Upper lobe of right lung (tissue), 1 donor: Measurements from ENCODE around the gene GLT6D1. TPM values are rescaled to one million over a fixed set of nuclear protein-coding genes. Genes with fewer than 3 reads are reported as not detected.

Source experiments
- ATAC-seq: fragments of 200-7000 bp; cut with Tn5 transposase; one replicate; pipeline ENCODE4 v1.9.1; 2020; ENCODE audit warnings: mild to moderate bottlenecking, moderate library complexity
- DNase-seq: peaks from one replicate; pipeline ENCODE4 v3.0.0-alpha.2; 2020
- H3K27ac ChIP-seq: fragments of 200-600 bp; one replicate; pipeline ENCODE4 v1.8.0; 2022
- H3K27me3 ChIP-seq: fragments of 200-600 bp; one replicate; pipeline ENCODE4 v1.8.0; 2022; ENCODE audit warnings: mild to moderate bottlenecking
- H3K36me3 ChIP-seq: fragments of 200-600 bp; one replicate; pipeline ENCODE4 v1.8.0; 2022
- H3K4me1 ChIP-seq: fragments of 200-600 bp; one replicate; pipeline ENCODE4 v1.8.0; 2022
- H3K4me3 ChIP-seq: fragments of 200-600 bp; one replicate; pipeline ENCODE4 v1.8.0; 2022; ENCODE audit warnings: mild to moderate bottlenecking
- H3K9me3 ChIP-seq: fragments of 200-600 bp; one replicate; pipeline ENCODE4 v1.8.0; 2022
- CTCF ChIP-seq: fragments of 200-600 bp; IDR thresholded peaks from one replicate; pipeline ENCODE4 v1.8.0; 2022; ENCODE audit warnings: antibody characterized with exemption
- intact Hi-C: fragments of 100-400 bp; cut with DNase I; formaldehyde crosslinking; loops from one replicate; pipeline ENCODE4 v1.11.0; 2022
- total RNA-seq: library from RNA; stranded (reverse); fragmentation: NEBNext Ultra II Directional; extraction: Animal tissue kit (Norgen Biotek cat#: 25700); gene quantifications from one replicate; pipeline ENCODE4 v1.2.1, GENCODE V29; 2021
- donor health status: DM: no; HTN: yes; CAD: no; lungs with severe emphysema.

The GLT6D1 gene
- total RNA-seq, 1 donor from 2014 or later = not detected

- peaks cover 13% of the 10 kb centered on the region for H3K27me3 ChIP-seq
- intact Hi-C loops = no loop called here
- H3K4me1 ChIP-seq = no peaks in the 10 kb centered on the region
- DNase-seq (no peak), ATAC-seq (no peak)
- no peaks in the 10 kb centered on the region for H3K36me3 ChIP-seq
- H3K27ac ChIP-seq = no peak overlapping the region
- no peaks in the 10 kb centered on the region for H3K9me3 ChIP-seq
- TF ChIP-seq CTCF = no peak
- no peak overlapping the region for H3K4me3 ChIP-seq
Measured at GRCh38 chr9:135632841-135633240, 6.5 kb downstream of the GLT6D1 start.

DNA sequence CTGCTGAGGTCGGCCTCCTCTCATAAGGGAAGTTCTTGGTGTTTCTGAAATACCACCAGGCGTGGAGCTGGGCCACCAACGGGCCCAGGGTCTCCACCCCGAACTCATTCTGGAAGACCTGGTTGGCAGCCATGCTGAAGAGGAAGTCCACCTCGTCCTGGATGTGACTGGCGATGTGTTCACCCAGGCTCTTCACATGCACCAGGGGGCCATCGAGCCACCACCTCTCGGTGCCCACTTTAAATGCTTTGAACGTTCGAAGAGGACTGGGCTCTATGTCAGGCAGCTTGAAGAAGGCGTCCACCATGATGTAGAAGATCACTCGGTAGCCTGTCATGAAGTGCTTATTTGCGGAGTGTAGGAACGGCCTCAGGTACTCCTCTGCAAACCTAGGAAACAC is 15.1 kb downstream of the GLT6D1 start:
- no peak for DNase-seq
- H3K4me3 ChIP-seq = no peak overlapping the region
- intact Hi-C loops = no loop called here
- TF ChIP-seq CTCF = no peak
- no peaks in the 10 kb centered on the region for H3K36me3 ChIP-seq
- no peaks in the 10 kb centered on the region for H3K4me1 ChIP-seq
- no peak for ATAC-seq
- no peak overlapping the region for H3K27ac ChIP-seq
- H3K27me3 ChIP-seq = peaks cover 25% of the 10 kb centered on the region
- no peaks in the 10 kb centered on the region for H3K9me3 ChIP-seq

GRCh38 chr9:135622415-135623020 is 16.8 kb downstream of the GLT6D1 start:
- TF ChIP-seq CTCF = no peak
- no peaks in the 10 kb centered on the region for H3K4me1 ChIP-seq
- intact Hi-C loops = no loop called here
- no peak for ATAC-seq
- H3K9me3 ChIP-seq = no peaks in the 10 kb centered on the region
- H3K4me3 ChIP-seq = no peak overlapping the region
- no peak overlapping the region for H3K27ac ChIP-seq
- H3K36me3 ChIP-seq = no peaks in the 10 kb centered on the region
- H3K27me3 ChIP-seq = peaks cover 28% of the 10 kb centered on the region
- no peak for DNase-seq

DNA sequence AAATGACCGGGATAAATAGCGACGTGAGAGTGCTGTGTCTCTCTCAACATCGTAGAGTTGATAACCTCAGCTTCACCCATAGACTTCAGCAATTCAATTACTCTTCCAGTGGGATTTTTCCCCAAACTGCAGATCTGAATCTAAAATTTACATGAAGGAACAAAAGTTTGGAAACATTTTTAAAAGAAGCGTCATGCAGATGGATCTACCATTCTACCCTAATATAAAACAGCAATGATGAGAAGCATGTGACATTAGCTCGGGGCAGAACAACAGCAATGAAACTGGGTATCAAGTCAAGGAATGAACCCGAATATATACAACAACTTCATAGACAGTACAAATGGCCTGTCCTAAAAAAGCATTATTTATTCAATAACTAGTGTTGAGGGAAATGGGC is 18.8 kb downstream of the GLT6D1 start:
- Histone ChIP-seq H3K27ac (no peak overlapping the region), H3K4me1 (no peaks in the 10 kb centered on the region), H3K36me3 (no peaks in the 10 kb centered on the region), H3K27me3 (peaks cover 23% of the 10 kb centered on the region), H3K4me3 (no peak overlapping the region), H3K9me3 (no peaks in the 10 kb centered on the region)
- no peak for ATAC-seq
- DNase-seq = no peak
- TF ChIP-seq CTCF = no peak
- intact Hi-C loops = no loop called here

DNA sequence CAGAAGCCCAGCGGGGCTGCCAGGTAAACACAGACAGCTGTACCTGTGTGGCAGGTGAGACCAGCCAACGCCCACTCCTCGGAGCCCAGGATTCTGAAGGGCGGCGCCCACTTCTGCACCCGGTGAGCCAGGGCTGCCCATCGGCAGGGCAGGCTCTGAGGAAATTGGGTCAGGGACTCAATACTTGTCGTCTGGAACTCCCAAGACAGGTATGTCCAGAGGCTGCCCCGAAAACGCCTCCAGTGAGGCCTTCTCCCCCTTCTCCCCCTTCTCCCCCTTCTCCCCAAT is 19.8 kb downstream of the GLT6D1 start:
- TF ChIP-seq CTCF = no peak
- no peaks in the 10 kb centered on the region for H3K9me3 ChIP-seq
- intact Hi-C loops = no loop called here
- no peaks in the 10 kb centered on the region for H3K4me1 ChIP-seq
- H3K36me3 ChIP-seq = no peaks in the 10 kb centered on the region
- peaks cover 24% of the 10 kb centered on the region for H3K27me3 ChIP-seq
- ATAC-seq (no peak), DNase-seq (no peak)
- no peak overlapping the region for H3K27ac ChIP-seq
- H3K4me3 ChIP-seq = no peak overlapping the region
